Astrocyte (in vitro differentiated cells and primary cell): Measurements from ENCODE around the gene NPIPB8. TPM values are rescaled to one million over a fixed set of nuclear protein-coding genes. Genes with fewer than 3 reads are reported as not detected.
"Not testable (repeated sequence)": the region's sequence is repeated elsewhere in the genome, so short reads cannot be mapped to it uniquely, and the experiment has no call there.

Source experiments
- DNase-seq: peaks from one replicate; pipeline ENCODE4 v3.0.0-alpha.2; 2010; ENCODE audit warnings: low read depth
- FAIRE-seq: peaks from 2 replicates; lab custom pipeline; 2011; peaks lifted over from hg19 to GRCh38; lab: Jason Lieb, UNC
- H2AFZ ChIP-seq: 2 replicates; pipeline ENCODE4 v1.6.0; 2012; ENCODE audit warnings: low read depth, low read length, inconsistent platforms
- H3K27ac ChIP-seq: 2 replicates; pipeline ENCODE4 v1.5.1; 2011; ENCODE audit warnings: low read depth, low read length, inconsistent platforms
- H3K27me3 ChIP-seq: 2 replicates; pipeline ENCODE4 v1.6.0; 2011; ENCODE audit warnings: low read length, inconsistent platforms; ENCODE audit not compliant: insufficient read depth
- H3K36me3 ChIP-seq: 2 replicates; pipeline ENCODE4 v1.5.1; 2011; ENCODE audit warnings: low read length, inconsistent platforms; ENCODE audit not compliant: insufficient read depth
- H3K4me1 ChIP-seq: 2 replicates; pipeline ENCODE4 v1.5.1; 2011; ENCODE audit warnings: low read length, inconsistent platforms; ENCODE audit not compliant: insufficient read depth
- H3K4me2 ChIP-seq: 2 replicates; pipeline ENCODE4 v1.6.0; 2012; ENCODE audit warnings: low read length, inconsistent platforms
- H3K4me3 ChIP-seq: 2 replicates; pipeline ENCODE4 v1.5.1; 2011; ENCODE audit warnings: low read depth, mild to moderate bottlenecking, low read length, inconsistent platforms; ENCODE audit not compliant: insufficient read depth
- H3K79me2 ChIP-seq: 2 replicates; pipeline ENCODE4 v1.6.0; 2012; ENCODE audit warnings: mild to moderate bottlenecking, low read length, inconsistent platforms; ENCODE audit not compliant: insufficient read depth
- H3K9ac ChIP-seq: 2 replicates; pipeline ENCODE4 v1.6.0; 2012; ENCODE audit warnings: mild to moderate bottlenecking, low read length, inconsistent platforms
- H3K9me3 ChIP-seq: 2 replicates; pipeline ENCODE4 v1.5.1; 2012; ENCODE audit warnings: low read depth, mild to moderate bottlenecking, low read length, inconsistent platforms; ENCODE audit not compliant: insufficient read depth
- H4K20me1 ChIP-seq: 2 replicates; pipeline ENCODE4 v1.6.0; 2012; ENCODE audit warnings: low read length, inconsistent platforms; ENCODE audit not compliant: insufficient read depth
- H3K27ac Mint-ChIP-seq: one replicate; pipeline ENCODE4 v1.8.0; 2021; ENCODE audit warnings: mild to moderate bottlenecking, mixed read lengths; ENCODE audit not compliant: unreplicated experiment
- H3K27me3 Mint-ChIP-seq: one replicate; pipeline ENCODE4 v1.8.0; 2021; ENCODE audit warnings: low read depth, mixed read lengths; ENCODE audit not compliant: unreplicated experiment
- H3K36me3 Mint-ChIP-seq: one replicate; pipeline ENCODE4 v1.8.0; 2021; ENCODE audit warnings: low read depth, mixed read lengths; ENCODE audit not compliant: unreplicated experiment
- H3K4me1 Mint-ChIP-seq: one replicate; pipeline ENCODE4 v1.8.0; 2021; ENCODE audit warnings: low read depth, mixed read lengths; ENCODE audit not compliant: unreplicated experiment
- H3K4me3 Mint-ChIP-seq: one replicate; pipeline ENCODE4 v1.8.0; 2021; ENCODE audit warnings: mild to moderate bottlenecking, moderate library complexity, mixed read lengths; ENCODE audit not compliant: unreplicated experiment
- H3K9me3 Mint-ChIP-seq: one replicate; pipeline ENCODE4 v1.8.0; 2021; ENCODE audit warnings: mild to moderate bottlenecking, mixed read lengths; ENCODE audit not compliant: unreplicated experiment
- total RNA-seq: library from RNA; stranded (reverse); gene quantifications from 2 replicates; pipeline ENCODE4 v1.2.1, GENCODE V29; 2021

NPIPB8 gene
- total RNA-seq, 1 donor from 2014 or later: not detected

GRCh38 chr16:28636093-28636823 lies 1.6 kb upstream of the NPIPB8 start:
- not testable (repeated sequence) for H3K27me3 Mint-ChIP-seq, H4K20me1 ChIP-seq, H3K4me1 ChIP-seq, H3K9me3 Mint-ChIP-seq, H3K4me3 ChIP-seq, H3K27me3 ChIP-seq, H3K79me2 ChIP-seq, H3K9ac ChIP-seq, FAIRE-seq, H3K36me3 Mint-ChIP-seq, H2AFZ ChIP-seq, H3K36me3 ChIP-seq, H3K4me1 Mint-ChIP-seq, H3K9me3 ChIP-seq, H3K4me3 Mint-ChIP-seq
- peak; percentile 92 for DNase-seq
- peak overlapping the region; percentile 20 for H3K27ac Mint-ChIP-seq
- peak overlapping the region; percentile 52 for H3K4me2 ChIP-seq
- H3K27ac ChIP-seq: peak overlapping the region; percentile 47

GRCh38 chr16:28638359-28638758 lies 494 bp downstream of the NPIPB8 start:
- not testable (repeated sequence) for H3K4me2 ChIP-seq, H3K79me2 ChIP-seq, DNase-seq, H3K9me3 Mint-ChIP-seq, H3K27me3 ChIP-seq, H3K4me1 Mint-ChIP-seq, H3K27ac Mint-ChIP-seq, H3K4me3 ChIP-seq, H3K9me3 ChIP-seq, H3K36me3 ChIP-seq, H3K27me3 Mint-ChIP-seq, H4K20me1 ChIP-seq, FAIRE-seq, H3K4me1 ChIP-seq, H3K27ac ChIP-seq, H2AFZ ChIP-seq, H3K9ac ChIP-seq, H3K36me3 Mint-ChIP-seq, H3K4me3 Mint-ChIP-seq

DNA sequence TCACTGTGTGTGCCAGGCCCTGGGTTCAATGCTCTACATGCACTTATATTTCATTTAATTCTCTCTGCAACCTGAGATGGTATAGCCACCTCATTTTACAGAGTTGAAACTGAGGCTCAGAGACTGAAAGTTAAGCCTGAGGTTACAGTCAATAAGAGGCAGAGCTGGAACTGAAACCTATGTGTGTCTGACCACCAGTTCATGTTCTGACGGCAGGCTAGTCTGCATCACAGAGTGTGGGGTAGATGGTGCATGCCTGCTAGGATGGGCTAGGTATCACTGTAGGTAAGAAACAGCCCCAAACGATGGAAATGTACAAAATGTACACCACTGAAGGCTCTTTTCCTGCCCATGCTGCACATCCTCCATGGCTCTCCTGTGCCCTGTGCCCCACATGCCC lies 2.1 kb downstream of the NPIPB8 start:
- DNase-seq, H3K4me3 ChIP-seq, H3K4me2 ChIP-seq, H3K9me3 Mint-ChIP-seq, H3K27ac ChIP-seq, H3K4me1 ChIP-seq, H3K27me3 ChIP-seq, H3K36me3 ChIP-seq, H3K9me3 ChIP-seq, H4K20me1 ChIP-seq, FAIRE-seq, H3K36me3 Mint-ChIP-seq, H3K79me2 ChIP-seq, H3K4me3 Mint-ChIP-seq, H3K27me3 Mint-ChIP-seq, H3K4me1 Mint-ChIP-seq, H3K27ac Mint-ChIP-seq, H2AFZ ChIP-seq, H3K9ac ChIP-seq: not testable (repeated sequence)

DNA sequence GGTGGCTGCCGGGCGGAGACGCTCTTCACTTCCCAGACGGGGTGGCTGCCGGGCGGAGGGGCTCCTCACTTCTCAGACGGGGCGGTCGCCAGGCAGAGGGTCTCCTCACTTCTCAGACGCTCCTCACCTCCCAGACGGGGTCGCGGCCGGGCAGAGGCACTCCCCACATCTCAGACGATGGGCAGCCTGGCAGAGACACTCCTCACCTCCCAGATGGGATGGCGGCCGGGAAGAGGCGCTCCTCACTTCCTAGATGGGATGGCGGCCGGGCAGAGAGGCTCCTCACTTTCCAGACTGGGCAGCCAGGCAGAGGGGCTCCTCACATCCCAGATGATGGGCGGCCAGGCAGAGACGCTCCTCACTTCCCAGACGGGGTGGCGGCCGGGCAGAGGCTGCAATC lies 28.4 kb downstream of the NPIPB8 start:
- not testable (repeated sequence) for H3K9me3 ChIP-seq, H2AFZ ChIP-seq, H3K4me1 Mint-ChIP-seq, H3K4me2 ChIP-seq, H3K4me3 Mint-ChIP-seq, H4K20me1 ChIP-seq, H3K27ac Mint-ChIP-seq, H3K4me3 ChIP-seq, H3K79me2 ChIP-seq, H3K36me3 ChIP-seq, DNase-seq, H3K27me3 Mint-ChIP-seq, H3K36me3 Mint-ChIP-seq, H3K4me1 ChIP-seq, H3K9ac ChIP-seq, H3K9me3 Mint-ChIP-seq, FAIRE-seq, H3K27me3 ChIP-seq, H3K27ac ChIP-seq

- not testable (repeated sequence) for H3K4me1 ChIP-seq, H3K4me1 Mint-ChIP-seq, H4K20me1 ChIP-seq, H3K4me3 ChIP-seq, H3K9ac ChIP-seq, H3K27me3 Mint-ChIP-seq, H3K9me3 Mint-ChIP-seq, FAIRE-seq, H3K9me3 ChIP-seq, H3K36me3 ChIP-seq, DNase-seq, H3K4me3 Mint-ChIP-seq, H3K27ac ChIP-seq, H3K36me3 Mint-ChIP-seq, H3K27ac Mint-ChIP-seq, H2AFZ ChIP-seq, H3K4me2 ChIP-seq, H3K79me2 ChIP-seq, H3K27me3 ChIP-seq
Measured at GRCh38 chr16:28667480-28667879, 29.6 kb downstream of the NPIPB8 start.

DNA sequence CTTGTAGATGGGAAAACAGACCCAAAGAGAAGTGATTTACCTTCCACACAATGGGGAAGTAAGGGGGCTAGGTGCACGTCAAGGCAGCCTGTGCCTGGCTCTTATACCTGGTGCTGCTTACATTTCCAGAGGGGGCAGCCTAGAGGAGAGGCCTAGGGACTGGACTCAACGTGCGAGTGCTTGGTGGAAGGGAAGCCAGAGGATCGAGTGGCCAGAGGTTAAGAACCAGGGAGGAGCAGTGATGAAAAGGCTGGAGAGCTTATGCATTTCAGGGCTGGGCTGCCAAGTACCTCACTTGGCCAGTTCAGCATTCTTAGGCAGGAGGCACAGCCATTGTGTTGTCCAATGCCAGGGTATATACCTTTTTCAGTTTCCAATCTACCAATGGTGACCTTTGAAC lies 30.3 kb downstream of the NPIPB8 start:
- not testable (repeated sequence) for H3K4me1 ChIP-seq, H3K4me2 ChIP-seq, H3K9me3 Mint-ChIP-seq, H3K27me3 Mint-ChIP-seq, H4K20me1 ChIP-seq, H3K4me1 Mint-ChIP-seq, H2AFZ ChIP-seq, H3K27ac Mint-ChIP-seq, H3K27ac ChIP-seq, H3K4me3 Mint-ChIP-seq, H3K9me3 ChIP-seq, H3K4me3 ChIP-seq, H3K9ac ChIP-seq, H3K79me2 ChIP-seq, H3K36me3 Mint-ChIP-seq, FAIRE-seq, H3K27me3 ChIP-seq, DNase-seq, H3K36me3 ChIP-seq
